Keratinocyte (primary cell): ENCODE measurements around the gene STRIP1.

Source experiments
- EZH2 ChIP-seq: IDR thresholded peaks from one replicate; pipeline ENCODE4 v1.6.1; 2012; ENCODE audit warnings: inconsistent platforms, mild to moderate bottlenecking, low read length, moderate library complexity
- TF ChIP-seq, protein P1 (sequence below), 3 experiments: IDR thresholded peaks in 1 of 3; conservative IDR thresholded peaks in 1 of 3; optimal IDR thresholded peaks in 1 of 3; 2 replicates in 2 of 3; 3 replicates in 1 of 3; pipeline versions ENCODE3 to v1.5.1; 2011; ENCODE audit warnings: low read length in 3 of 3, mild to moderate bottlenecking in 3 of 3, moderate library complexity in 2 of 3, control low read depth in 1 of 3, inconsistent platforms in 1 of 3; ENCODE audit not compliant: insufficient read depth in 2 of 3; ENCODE audit errors: extremely low read depth in 1 of 3

DNA sequence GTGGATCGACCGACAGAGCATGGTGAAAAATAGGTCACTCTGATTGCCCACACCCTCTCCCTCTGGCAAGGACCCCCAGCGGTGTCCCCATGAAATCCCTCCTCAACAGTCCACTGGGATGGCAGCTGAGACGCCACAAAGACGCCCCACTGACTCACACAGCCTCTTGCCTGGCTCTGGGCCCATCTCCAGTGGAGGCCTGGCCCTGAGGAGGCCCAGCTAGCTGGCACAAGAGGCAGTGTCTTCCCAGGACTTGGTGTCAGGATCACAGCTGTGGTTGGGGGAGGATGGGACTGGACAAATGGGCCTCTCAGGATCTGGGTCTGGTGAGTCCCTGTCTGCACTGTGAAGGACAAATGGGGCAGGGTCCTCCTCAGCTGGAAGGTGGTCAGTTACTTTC is 31.4 kb downstream of the STRIP1 start:
- no peak for TF ChIP-seq EZH2
- TF ChIP-seq, protein P1, sequence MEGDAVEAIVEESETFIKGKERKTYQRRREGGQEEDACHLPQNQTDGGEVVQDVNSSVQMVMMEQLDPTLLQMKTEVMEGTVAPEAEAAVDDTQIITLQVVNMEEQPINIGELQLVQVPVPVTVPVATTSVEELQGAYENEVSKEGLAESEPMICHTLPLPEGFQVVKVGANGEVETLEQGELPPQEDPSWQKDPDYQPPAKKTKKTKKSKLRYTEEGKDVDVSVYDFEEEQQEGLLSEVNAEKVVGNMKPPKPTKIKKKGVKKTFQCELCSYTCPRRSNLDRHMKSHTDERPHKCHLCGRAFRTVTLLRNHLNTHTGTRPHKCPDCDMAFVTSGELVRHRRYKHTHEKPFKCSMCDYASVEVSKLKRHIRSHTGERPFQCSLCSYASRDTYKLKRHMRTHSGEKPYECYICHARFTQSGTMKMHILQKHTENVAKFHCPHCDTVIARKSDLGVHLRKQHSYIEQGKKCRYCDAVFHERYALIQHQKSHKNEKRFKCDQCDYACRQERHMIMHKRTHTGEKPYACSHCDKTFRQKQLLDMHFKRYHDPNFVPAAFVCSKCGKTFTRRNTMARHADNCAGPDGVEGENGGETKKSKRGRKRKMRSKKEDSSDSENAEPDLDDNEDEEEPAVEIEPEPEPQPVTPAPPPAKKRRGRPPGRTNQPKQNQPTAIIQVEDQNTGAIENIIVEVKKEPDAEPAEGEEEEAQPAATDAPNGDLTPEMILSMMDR (optimal IDR thresholded peaks at IDR 0.05 in 1 of 3, IDR thresholded peaks at IDR 0.05 in 1 of 3, conservative IDR thresholded peaks at IDR 0.05 in 1 of 3; ENCODE audit: extremely low read depth in 1 of 3, insufficient read depth in 2 of 3, low read length in 3 of 3), result no peak
